RWPE2 (cell line): ENCODE results near the gene OPALIN.
A peak's percentile ranks its signal among the peaks of the same experiment; 100 is the strongest.

Source experiments
- ATAC-seq: fragments of 200-7000 bp; cut with Tn5 transposase; 3 replicates; pipeline ENCODE4 v1.9.1; 2021; ENCODE audit warnings: low read depth
- DNase-seq: peaks from one replicate; pipeline ENCODE4 v3.0.0-alpha.2; 2020; ENCODE audit warnings: low spot score
- H3K27ac ChIP-seq: fragments of 450-650 bp; 2 replicates; pipeline ENCODE4 v1.5.1; 2017; ENCODE audit warnings: mild to moderate bottlenecking; ENCODE audit not compliant: poor library complexity, severe bottlenecking
- H3K27me3 ChIP-seq: fragments of 250-450 bp; sonication (Bioruptor Pico); 2 replicates; pipeline ENCODE4 v1.5.1; 2021; ENCODE audit warnings: mild to moderate bottlenecking, moderate library complexity; ENCODE audit not compliant: insufficient read depth, poor library complexity, severe bottlenecking
- H3K36me3 ChIP-seq: fragments of 250-450 bp; sonication (Bioruptor Pico); 2 replicates; pipeline ENCODE4 v1.5.1; 2020; ENCODE audit warnings: low read depth, mild to moderate bottlenecking, moderate library complexity
- H3K4me1 ChIP-seq: fragments of 250-450 bp; sonication (Bioruptor Pico); 2 replicates; pipeline ENCODE4 v1.5.1; 2021; ENCODE audit warnings: mild to moderate bottlenecking, moderate library complexity; ENCODE audit not compliant: insufficient read depth, poor library complexity, severe bottlenecking
- H3K4me3 ChIP-seq: fragments of 250-450 bp; sonication (Bioruptor Pico); 2 replicates; pipeline ENCODE4 v1.5.1; 2021; ENCODE audit warnings: mild to moderate bottlenecking, moderate library complexity; ENCODE audit not compliant: severe bottlenecking
- H3K9me3 ChIP-seq: fragments of 250-450 bp; sonication (Bioruptor Pico); 2 replicates; pipeline ENCODE4 v1.5.1; 2021; ENCODE audit warnings: mild to moderate bottlenecking, moderate library complexity; ENCODE audit not compliant: severe bottlenecking
- CTCF ChIP-seq: fragments of 450-650 bp; IDR thresholded peaks from one replicate; pipeline ENCODE4 v1.5.1; 2017; ENCODE audit warnings: mild to moderate bottlenecking, moderate library complexity; ENCODE audit not compliant: poor library complexity, severe bottlenecking

The OPALIN gene

GRCh38 chr10:96376483-96376882 is 17.7 kb upstream of the OPALIN start:
- Histone ChIP-seq H3K27me3 (no peaks in the 10 kb centered on the region), H3K9me3 (no peaks in the 10 kb centered on the region), H3K4me1 (no peaks in the 10 kb centered on the region), H3K36me3 (no peaks in the 10 kb centered on the region), H3K27ac (no peak overlapping the region), H3K4me3 (no peak overlapping the region)
- no peak for TF ChIP-seq CTCF
- ATAC-seq (no peak), DNase-seq (no peak)

GRCh38 chr10:96374985-96375830 is 16.4 kb upstream of the OPALIN start:
- Histone ChIP-seq H3K4me3 (peak overlapping the region; percentile 19), H3K4me1 (no peaks in the 10 kb centered on the region), H3K9me3 (no peaks in the 10 kb centered on the region), H3K36me3 (no peaks in the 10 kb centered on the region), H3K27me3 (no peaks in the 10 kb centered on the region), H3K27ac (no peak overlapping the region)
- peak; percentile 96 for TF ChIP-seq CTCF
- DNase-seq (no peak), ATAC-seq (peak; percentile 87)

- DNase-seq: no peak
- no peak for TF ChIP-seq CTCF
- Histone ChIP-seq H3K4me1 (no peaks in the 10 kb centered on the region), H3K36me3 (no peaks in the 10 kb centered on the region), H3K27me3 (no peaks in the 10 kb centered on the region), H3K4me3 (no peak overlapping the region), H3K27ac (no peak overlapping the region), H3K9me3 (no peaks in the 10 kb centered on the region)
- ATAC-seq: no peak
Observed at GRCh38 chr10:96374639-96374984, 15.8 kb upstream of the OPALIN start.

GRCh38 chr10:96374004-96374403 is 15.2 kb upstream of the OPALIN start:
- no peak for ATAC-seq
- Histone ChIP-seq H3K4me1 (no peaks in the 10 kb centered on the region), H3K36me3 (no peaks in the 10 kb centered on the region), H3K27ac (no peak overlapping the region), H3K9me3 (no peaks in the 10 kb centered on the region), H3K4me3 (no peak overlapping the region), H3K27me3 (no peaks in the 10 kb centered on the region)
- TF ChIP-seq CTCF: no peak
- DNase-seq: no peak

- Histone ChIP-seq H3K27ac (no peak overlapping the region), H3K9me3 (no peaks in the 10 kb centered on the region), H3K27me3 (no peaks in the 10 kb centered on the region), H3K4me3 (no peak overlapping the region), H3K4me1 (peaks cover 3% of the 10 kb centered on the region), H3K36me3 (no peaks in the 10 kb centered on the region)
- DNase-seq: no peak
- no peak for TF ChIP-seq CTCF
- ATAC-seq: no peak
Observed at GRCh38 chr10:96371356-96371755, 12.6 kb upstream of the OPALIN start.
